GM21367 (cell line): ENCODE results near the gene CTSW.
"Not testable (repeated sequence)": the region's sequence is repeated elsewhere in the genome, so short reads cannot be mapped to it uniquely, and the experiment has no call there.

Source experiments
- ATAC-seq: cut with Tn5 transposase; IDR thresholded peaks from one replicate; pipeline ENCODE4 v1.9.1; 2021; ENCODE audit not compliant: unreplicated experiment

Gene CTSW

GRCh38 chr11:65885808-65886536 is 6.3 kb downstream of the CTSW start:
- no peak for ATAC-seq

DNA sequence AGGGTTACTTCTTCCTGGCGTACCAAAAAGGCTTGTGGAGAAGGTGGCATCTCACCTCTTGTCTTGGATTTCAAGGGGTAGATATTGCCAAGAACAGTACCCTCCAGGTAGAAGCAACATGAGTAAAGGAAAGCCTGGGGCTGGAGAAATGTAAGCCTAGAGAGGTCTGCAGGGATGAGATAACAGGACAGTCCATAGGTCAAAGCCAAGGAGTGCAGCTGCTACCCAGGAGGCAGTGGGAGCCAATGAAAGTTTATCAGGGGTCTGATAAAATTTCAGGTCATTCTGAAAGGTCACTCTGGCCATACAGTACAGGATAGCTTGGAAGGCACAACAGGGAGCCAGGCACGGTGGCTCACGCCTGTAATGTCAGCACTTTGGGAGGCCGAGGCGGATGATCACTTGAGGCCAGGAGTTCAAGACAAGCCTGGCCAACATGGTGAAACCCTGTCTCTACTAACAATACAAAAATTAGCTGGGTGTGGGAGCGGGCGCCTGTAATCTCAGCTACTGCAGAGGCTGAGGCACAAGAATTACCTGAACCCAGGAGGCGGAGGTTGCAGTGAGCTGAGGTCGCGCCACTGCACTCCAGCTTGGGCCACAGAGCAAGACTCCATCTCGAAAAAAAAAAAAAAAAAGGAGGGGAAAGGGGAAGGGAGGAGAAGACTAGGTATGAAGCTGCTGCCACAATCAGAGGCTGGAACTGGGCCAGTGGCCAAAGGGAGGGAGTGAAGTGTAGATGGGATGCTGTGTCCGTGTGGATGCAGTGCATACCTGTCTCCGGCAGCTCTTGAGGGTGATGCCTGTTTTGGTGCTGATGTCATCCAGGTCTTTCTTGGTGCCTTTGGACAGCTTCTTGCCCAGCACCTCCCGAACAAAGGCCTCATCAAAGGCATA is 7.4 kb downstream of the CTSW start:
- no peak for ATAC-seq

- ATAC-seq, result no peak
Measured at GRCh38 chr11:65887723-65888162, 8.1 kb downstream of the CTSW start.

DNA sequence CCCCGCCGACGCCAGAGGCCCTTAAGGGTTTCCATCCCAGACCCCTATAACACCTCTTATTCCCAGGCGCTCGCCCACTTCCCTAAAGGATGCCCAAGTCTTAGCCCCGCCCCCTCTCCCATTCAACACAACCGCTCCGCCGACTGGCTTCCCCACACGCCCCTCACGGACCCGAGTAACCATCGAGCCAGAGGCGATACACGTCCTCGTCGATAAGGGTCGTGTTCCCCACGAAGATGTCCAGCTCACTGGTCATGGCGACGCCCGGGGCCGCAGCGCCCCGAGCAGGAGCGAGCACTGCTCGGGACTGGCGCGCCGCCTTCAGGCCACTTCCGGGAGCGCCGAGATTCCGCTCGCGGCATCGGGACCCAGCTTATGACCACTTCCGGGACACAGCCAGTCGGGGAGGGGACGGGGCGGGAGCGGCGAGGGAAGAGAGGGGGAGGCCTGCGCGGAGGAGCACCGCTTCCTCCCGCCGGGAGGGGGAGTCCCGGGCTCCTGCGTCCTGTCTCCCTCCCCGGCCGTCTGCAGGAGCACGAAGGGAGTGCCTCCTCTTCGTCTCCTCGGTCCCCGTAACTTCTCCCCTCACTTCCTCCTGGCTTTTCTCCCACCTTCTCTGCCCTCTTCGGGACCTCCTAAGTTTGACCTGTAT is 8.7 kb downstream of the CTSW start, which contains the start of gene FIBP:
Gene FIBP, minus strand, starts transcription at position 309 of the 652 bp plus-strand sequence. Its CDS starts 53 bp downstream, at position 256.
- peak; percentile 32 for ATAC-seq

- peak; percentile 40 for ATAC-seq
Measured at GRCh38 chr11:65890324-65891218, 10.9 kb downstream of the CTSW start, which contains the start of gene CCDC85B. TSS of gene CCDC85B (plus strand) at chr11:65890673. CDS start at chr11:65890784, 111 bp downstream.

- no peak for ATAC-seq
Measured at GRCh38 chr11:65891219-65892136, 11.8 kb downstream of the CTSW start.

DNA sequence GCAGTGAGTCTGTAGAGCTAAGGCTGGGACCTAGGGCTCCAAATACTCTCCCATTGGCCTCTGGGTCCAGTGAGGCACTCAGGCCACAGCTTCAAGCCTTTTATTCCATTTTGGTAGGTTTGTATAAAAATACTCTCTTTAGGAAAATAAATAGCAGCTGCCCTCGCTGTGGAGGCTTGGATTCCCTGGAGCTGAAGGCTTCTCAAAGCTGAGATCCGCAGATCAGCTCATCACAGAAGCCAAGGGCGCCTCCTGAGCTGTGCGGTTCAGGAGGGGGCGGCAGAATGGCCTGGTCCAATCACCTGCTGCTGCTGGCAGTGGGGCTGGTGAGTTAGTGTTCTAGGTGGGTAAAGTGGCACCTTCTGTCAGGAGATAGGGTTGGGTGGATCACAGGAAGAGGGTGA is 12.5 kb downstream of the CTSW start:
- not testable (repeated sequence) for ATAC-seq

GRCh38 chr11:65892661-65893317 is 13.2 kb downstream of the CTSW start:
- ATAC-seq, result no peak

- ATAC-seq, result no peak
Measured at GRCh38 chr11:65894034-65894591, 14.5 kb downstream of the CTSW start.

DNA sequence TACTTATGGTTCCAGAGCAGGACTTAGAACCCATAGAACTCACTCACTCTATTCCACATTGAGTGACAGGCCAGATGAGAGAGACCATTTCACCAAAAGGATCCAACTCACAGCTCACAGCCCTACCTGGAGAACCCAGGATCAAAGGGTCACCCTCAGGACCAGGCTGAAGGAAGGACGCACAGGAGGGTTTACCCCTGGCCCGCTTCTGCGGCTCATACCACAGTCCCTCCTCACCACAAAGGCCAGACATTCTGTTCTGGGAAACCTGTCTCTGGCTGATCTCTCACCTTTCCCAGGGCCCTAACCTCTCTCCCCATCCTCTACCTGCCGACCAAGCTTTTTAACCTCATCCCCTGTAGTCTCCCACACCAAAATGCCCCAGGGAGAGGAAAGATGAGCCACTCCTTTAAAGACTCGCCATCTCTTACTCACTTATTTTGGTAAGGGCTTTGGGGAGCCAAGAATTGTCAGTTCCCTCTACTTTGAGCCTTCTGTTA is 15.9 kb downstream of the CTSW start:
- ATAC-seq, result no peak

DNA sequence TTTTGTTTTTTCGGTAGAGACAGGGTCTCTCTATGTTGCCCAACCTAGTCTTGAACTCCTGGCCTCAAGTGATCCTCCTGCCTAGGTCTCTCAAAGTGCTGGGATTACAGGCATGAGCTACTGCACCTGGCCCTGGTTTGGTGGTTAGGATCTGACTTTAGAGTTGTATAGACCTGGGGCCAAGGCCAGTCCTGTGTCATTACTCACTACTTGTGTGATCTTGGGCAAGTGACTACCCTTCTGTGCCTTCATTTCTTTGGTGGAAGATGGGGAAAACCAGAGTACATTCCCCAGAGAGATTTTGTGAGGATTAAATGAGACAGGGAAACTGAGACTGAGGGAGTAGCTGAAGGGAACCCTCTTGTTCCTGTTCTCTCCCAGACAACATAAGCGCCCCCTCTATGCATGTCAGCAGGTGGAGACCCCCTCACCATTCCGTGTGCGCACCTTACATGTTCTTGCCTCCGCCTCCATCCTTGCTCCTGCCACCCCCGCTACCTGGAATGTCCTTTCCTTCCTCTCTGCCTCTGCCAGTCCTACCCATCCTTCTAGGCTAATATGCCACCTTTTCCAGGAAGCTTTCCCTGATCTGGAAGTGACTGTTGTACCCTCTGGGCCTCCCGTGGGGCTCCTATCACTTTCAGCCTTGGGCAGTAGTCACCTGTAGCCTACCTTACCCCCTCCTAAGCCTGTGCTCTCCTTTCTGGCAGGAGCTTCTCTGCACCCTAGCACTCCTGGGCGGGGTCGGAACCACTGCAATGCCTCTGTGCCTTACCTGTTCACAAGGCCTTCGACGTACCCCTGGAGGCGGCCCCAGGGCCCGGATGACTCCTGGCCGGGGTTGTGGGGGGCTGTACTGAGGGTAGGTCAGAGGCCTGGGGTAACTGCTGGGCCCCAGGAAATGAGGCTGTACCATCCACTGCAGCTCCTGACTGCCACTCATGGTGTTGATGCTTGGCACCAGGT is 16.7 kb downstream of the CTSW start:
- ATAC-seq, result no peak

GRCh38 chr11:65897020-65897471 is 17.4 kb downstream of the CTSW start:
- no peak for ATAC-seq

- no peak for ATAC-seq
Measured at GRCh38 chr11:65898656-65899355, 19.2 kb downstream of the CTSW start.

DNA sequence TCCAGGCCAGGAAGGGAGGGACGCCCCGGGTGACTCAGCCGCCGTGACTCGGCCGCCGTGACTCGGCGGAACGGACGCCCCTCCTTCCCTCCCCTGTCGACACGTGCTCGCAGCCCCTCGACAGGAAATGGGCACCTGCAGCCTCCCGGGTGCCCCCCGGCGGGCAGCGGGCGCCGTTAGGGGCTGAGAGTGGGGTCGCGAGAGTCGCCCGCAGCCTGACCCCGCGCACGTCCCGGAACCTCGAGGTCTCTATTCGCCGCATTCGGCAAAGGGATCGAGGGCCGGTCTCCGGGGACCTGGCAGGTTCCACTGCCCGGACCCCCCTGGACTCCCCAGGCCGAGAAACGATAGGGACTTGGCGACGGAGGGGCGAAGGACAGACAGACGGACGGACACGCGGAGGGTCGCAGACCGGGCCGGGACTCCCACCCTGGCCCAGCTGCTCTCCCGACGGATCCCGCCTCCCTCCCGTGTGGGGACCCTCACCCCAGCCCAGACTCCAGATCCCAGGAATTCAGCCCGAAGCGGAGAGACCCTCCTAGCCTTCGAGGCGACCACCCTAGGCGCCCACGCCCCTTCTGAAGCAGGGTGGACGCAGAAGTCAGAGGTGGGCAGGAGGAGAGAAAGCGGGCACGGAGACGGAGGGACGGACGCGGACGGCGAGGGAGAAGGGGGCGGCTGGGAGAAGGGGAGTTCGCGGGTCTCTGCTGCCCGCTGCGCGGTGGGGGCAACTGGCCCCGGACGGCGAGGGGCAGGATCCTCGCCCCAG is 19.9 kb downstream of the CTSW start:
- no peak for ATAC-seq

DNA sequence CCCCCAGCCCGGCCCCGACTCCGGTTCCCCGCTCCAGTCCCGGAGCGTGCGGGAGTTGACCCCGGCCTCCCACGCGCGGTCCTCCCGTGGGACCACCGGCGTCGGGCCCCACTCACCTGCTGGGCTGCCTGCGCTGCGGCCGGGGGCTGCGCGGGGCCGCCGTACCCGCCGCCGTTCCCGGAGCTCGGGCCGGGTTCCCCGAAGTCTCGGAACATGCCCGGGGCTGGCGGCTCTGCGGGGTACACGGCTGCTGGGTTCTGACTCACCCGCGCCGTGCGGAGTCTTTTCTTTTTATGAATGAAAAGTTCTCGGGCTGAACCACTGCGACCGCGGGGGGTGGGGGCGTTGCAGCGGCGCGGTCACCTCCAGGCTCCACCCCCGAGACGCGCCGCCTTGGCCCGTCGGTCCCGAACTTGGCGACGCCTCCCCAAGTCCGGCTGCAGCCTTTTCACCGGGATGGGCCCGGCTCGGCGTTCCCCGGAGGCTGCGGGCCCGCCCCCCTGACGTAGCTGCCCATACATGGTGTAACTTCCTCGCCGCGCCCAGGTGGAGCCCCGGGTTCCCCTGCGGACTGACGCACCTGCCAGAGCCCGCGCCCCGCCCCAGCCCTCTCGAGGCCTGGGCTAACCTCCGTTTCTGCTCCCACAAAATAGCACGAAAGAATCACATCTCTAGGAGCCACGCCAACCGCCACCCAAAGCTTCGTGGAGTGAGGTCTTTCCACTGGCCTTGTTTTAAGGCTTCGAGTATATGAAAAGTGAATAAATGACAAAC is 20.7 kb downstream of the CTSW start, which contains the start of gene FOSL1:
Gene FOSL1, minus strand, starts transcription at position 264 of the 774 bp plus-strand sequence. Its CDS starts 49 bp downstream, at position 215.
- peak; percentile 51 for ATAC-seq
